ENCODE data around the gene SPATS2. TPM values are rescaled to one million over a fixed set of nuclear protein-coding genes. Genes with fewer than 3 reads are reported as not detected.

SPATS2 gene
- total RNA-seq, 1 donor from 2014 or later, result 49.5 TPM

DNA sequence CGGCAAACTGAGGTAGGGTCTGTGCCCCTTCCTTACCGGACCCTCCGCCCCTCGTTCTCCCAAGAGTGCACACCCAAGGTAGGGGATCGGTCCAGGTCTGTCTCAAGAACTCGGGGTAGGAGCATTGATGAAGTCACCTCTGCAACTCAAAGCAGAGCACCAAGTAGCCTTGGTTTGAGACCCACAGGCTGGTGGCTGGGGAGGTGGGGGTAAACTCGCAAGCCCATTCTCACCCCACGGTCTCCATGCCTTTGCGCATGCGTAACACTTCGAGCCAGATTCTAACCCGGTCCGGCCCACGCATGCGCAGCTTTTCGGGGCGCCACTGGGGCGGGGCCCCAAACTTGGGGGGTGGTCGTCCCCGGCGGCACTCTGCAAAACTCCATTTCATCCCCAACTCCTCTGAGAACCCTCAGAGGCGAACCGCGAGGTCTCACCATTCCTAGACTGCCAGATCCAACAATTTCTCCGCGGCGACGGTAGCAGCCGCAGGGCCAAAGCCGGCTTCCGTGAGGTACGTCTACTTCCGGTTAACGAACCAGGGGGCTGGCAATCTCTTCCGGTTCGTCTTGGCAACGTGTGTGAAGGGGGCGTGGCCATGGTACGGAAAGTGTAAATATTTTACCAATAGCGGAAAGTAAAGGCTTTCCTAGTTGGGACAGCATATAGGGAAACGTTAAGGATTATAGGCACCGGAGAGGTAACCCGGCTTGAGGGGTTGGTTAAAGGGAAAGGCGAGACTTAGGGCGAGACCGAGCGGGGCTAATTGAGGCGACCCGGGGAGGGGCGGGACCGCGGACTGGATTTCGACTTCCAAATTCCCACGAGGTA is 200.6 kb downstream of the SPATS2 start, which contains the start of gene MCRS1:
MCRS1 (minus strand) TSS at position 532 of the 831 bp plus-strand sequence. CDS start 1,411 bp downstream, outside the sequence.
- H3K27me3 Mint-ChIP-seq (ENCODE audit: insufficient read depth, low read depth), result peaks cover 11% of the 10 kb centered on the region
- peaks cover 58% of the 10 kb centered on the region for H3K79me2 ChIP-seq (ENCODE audit: low read depth)
- H3K27me3 ChIP-seq, result no peaks in the 10 kb centered on the region
- H3K9ac ChIP-seq, result peak within 1 kb of the TSS; percentile 88
- peak within 1 kb of the TSS; percentile 99 for H3K27ac Mint-ChIP-seq
- no peaks in the 10 kb centered on the region for H3F3A ChIP-seq (ENCODE audit: low read depth)
- H3K36me3 ChIP-seq, result no peaks in the 10 kb centered on the region
- peak within 1 kb of the TSS; percentile 95 for H2AFZ ChIP-seq (replicated peaks)
- H4K20me1 ChIP-seq (ENCODE audit: low read depth), result no peaks in the 10 kb centered on the region
- peak within 1 kb of the TSS; percentile 31 for H3K27ac ChIP-seq
- H3K4me2 ChIP-seq, result peak within 1 kb of the TSS; percentile 97
- H3K4me3 ChIP-seq, result peak within 1 kb of the TSS; percentile 70
- H3K4me1 ChIP-seq, result peaks cover 10% of the 10 kb centered on the region
- no peak for TF ChIP-seq EZH2phosphoT487 (IDR thresholded peaks at IDR 0.05)
- DNase-seq (ENCODE audit: low spot score), result peak; percentile 96
- H3K36me3 Mint-ChIP-seq, result peaks cover 13% of the 10 kb centered on the region
- no peaks in the 10 kb centered on the region for H3K9me3 Mint-ChIP-seq
- peaks cover 13% of the 10 kb centered on the region for H3K4me1 Mint-ChIP-seq
- H3K9me3 ChIP-seq (ENCODE audit: low read depth), result no peaks in the 10 kb centered on the region
- peak within 1 kb of the TSS; percentile 98 for H3K4me3 Mint-ChIP-seq

GRCh38 chr12:49568442-49569162 is 201.3 kb downstream of the SPATS2 start:
- peak overlapping the region; percentile 95 for H2AFZ ChIP-seq (replicated peaks)
- H4K20me1 ChIP-seq (ENCODE audit: low read depth), result no peaks in the 10 kb centered on the region
- Mint-ChIP-seq H3K27ac (peak overlapping the region; percentile 99), H3K27me3 (ENCODE audit: insufficient read depth, low read depth) (peaks cover 9% of the 10 kb centered on the region), H3K4me3 (peak overlapping the region; percentile 98), H3K9me3 (no peaks in the 10 kb centered on the region), H3K36me3 (peaks cover 15% of the 10 kb centered on the region), H3K4me1 (peaks cover 13% of the 10 kb centered on the region)
- no peaks in the 10 kb centered on the region for H3K36me3 ChIP-seq
- peaks cover 10% of the 10 kb centered on the region for H3K4me1 ChIP-seq
- DNase-seq (ENCODE audit: low spot score), result no peak
- no peaks in the 10 kb centered on the region for H3K9me3 ChIP-seq (ENCODE audit: low read depth)
- peak overlapping the region; percentile 31 for H3K27ac ChIP-seq
- H3K79me2 ChIP-seq (ENCODE audit: low read depth), result peaks cover 58% of the 10 kb centered on the region
- H3K27me3 ChIP-seq, result no peaks in the 10 kb centered on the region
- peak overlapping the region; percentile 88 for H3K9ac ChIP-seq
- H3F3A ChIP-seq (ENCODE audit: low read depth), result no peaks in the 10 kb centered on the region
- peak overlapping the region; percentile 70 for H3K4me3 ChIP-seq
- peak overlapping the region; percentile 97 for H3K4me2 ChIP-seq
- TF ChIP-seq, protein P1, sequence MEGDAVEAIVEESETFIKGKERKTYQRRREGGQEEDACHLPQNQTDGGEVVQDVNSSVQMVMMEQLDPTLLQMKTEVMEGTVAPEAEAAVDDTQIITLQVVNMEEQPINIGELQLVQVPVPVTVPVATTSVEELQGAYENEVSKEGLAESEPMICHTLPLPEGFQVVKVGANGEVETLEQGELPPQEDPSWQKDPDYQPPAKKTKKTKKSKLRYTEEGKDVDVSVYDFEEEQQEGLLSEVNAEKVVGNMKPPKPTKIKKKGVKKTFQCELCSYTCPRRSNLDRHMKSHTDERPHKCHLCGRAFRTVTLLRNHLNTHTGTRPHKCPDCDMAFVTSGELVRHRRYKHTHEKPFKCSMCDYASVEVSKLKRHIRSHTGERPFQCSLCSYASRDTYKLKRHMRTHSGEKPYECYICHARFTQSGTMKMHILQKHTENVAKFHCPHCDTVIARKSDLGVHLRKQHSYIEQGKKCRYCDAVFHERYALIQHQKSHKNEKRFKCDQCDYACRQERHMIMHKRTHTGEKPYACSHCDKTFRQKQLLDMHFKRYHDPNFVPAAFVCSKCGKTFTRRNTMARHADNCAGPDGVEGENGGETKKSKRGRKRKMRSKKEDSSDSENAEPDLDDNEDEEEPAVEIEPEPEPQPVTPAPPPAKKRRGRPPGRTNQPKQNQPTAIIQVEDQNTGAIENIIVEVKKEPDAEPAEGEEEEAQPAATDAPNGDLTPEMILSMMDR (IDR thresholded peaks at IDR 0.05), result no peak
- TF ChIP-seq EZH2 (IDR thresholded peaks at IDR 0.05), result no peak
- no peak for TF ChIP-seq EZH2phosphoT487 (IDR thresholded peaks at IDR 0.05)

Small RNAs within 50 kb of the gene (small RNA-seq; reads per million reads assigned to genes)
- not detected for gene AC125611.1

Other genes starting within 250 kb of the SPATS2 start
- 2,741 and 4,208 TPM in 2 replicates for gene TUBA1B, start 236.1 kb upstream of the SPATS2 start, total RNA-seq (ENCODE audit: low replicate concordance)
- gene TUBA1A, start 178.4 kb upstream of the SPATS2 start, total RNA-seq (ENCODE audit: low replicate concordance), result 1,211 and 1,863 TPM in 2 replicates
- gene TUBA1C, start 102.4 kb upstream of the SPATS2 start, total RNA-seq (ENCODE audit: low replicate concordance), result 402 and 655 TPM in 2 replicates
- 0.74 TPM in 1 of 2 replicates, not detected in the other for gene PRPH, start 72.3 kb upstream of the SPATS2 start, total RNA-seq (ENCODE audit: low replicate concordance)
- gene TROAP, start 44.2 kb upstream of the SPATS2 start, total RNA-seq (ENCODE audit: low replicate concordance), result 40.0 and 66.4 TPM in 2 replicates
- 0.84 and 2.8 TPM in 2 replicates for gene C1QL4, start 30.3 kb upstream of the SPATS2 start, total RNA-seq (ENCODE audit: low replicate concordance)
- gene DNAJC22, start 20.6 kb upstream of the SPATS2 start, total RNA-seq (ENCODE audit: low replicate concordance), result 0.34 and 0.39 TPM in 2 replicates
- gene KCNH3, start 171.6 kb downstream of the SPATS2 start, total RNA-seq (ENCODE audit: low replicate concordance), result 0.19 TPM in 1 of 2 replicates, not detected in the other
- 62.4 and 91.5 TPM in 2 replicates for gene MCRS1, start 200.7 kb downstream of the SPATS2 start, total RNA-seq (ENCODE audit: low replicate concordance)
- gene FAM186B, start 238.2 kb downstream of the SPATS2 start, total RNA-seq (ENCODE audit: low replicate concordance), result 0.25 TPM in 1 of 2 replicates, not detected in the other